ENCODE measurements around the gene TOM1L2. TPM values are rescaled to one million over a fixed set of nuclear protein-coding genes. Genes with fewer than 3 reads are reported as not detected.
"Not testable (repeated sequence)": the region's sequence is repeated elsewhere in the genome, so short reads cannot be mapped to it uniquely, and the experiment has no call there.

The TOM1L2 gene
- total RNA-seq, 2 experiments from 2014 or later, result 32.9 to 37.0 TPM

GRCh38 chr17:17913695-17914332, 58.4 kb downstream of the TOM1L2 start:
- no peaks in the 10 kb centered on the region for H3K27me3 Mint-ChIP-seq
- no peaks in the 10 kb centered on the region for H3K36me3 Mint-ChIP-seq
- ATAC-seq (ENCODE audit: low read depth), result peak; percentile 99
- no peak overlapping the region for H3K27ac Mint-ChIP-seq
- no peak overlapping the region for H3K4me3 Mint-ChIP-seq
- peaks cover 9% of the 10 kb centered on the region for H3K4me1 Mint-ChIP-seq
- POLR2A ChIA-PET, result interaction anchor here (0.6 kb wide), 1 partner anchor 114 kb away, joined by 3 read pairs; no protein-coding TSS in a partner anchor
- peak; percentile 43 for DNase-seq
- no peaks in the 10 kb centered on the region for H3K9me3 Mint-ChIP-seq

- DNase-seq; H3K9me3 Mint-ChIP-seq; H3K27me3 Mint-ChIP-seq; H3K4me1 Mint-ChIP-seq; H3K36me3 Mint-ChIP-seq; ATAC-seq (ENCODE audit: low read depth); H3K4me3 Mint-ChIP-seq; POLR2A ChIA-PET; H3K27ac Mint-ChIP-seq: not testable (repeated sequence)
Measured at GRCh38 chr17:17912336-17912735, 59.9 kb downstream of the TOM1L2 start.

GRCh38 chr17:17911001-17911613, 61.1 kb downstream of the TOM1L2 start:
- H3K27me3 Mint-ChIP-seq, result no peaks in the 10 kb centered on the region
- no peak overlapping the region for H3K27ac Mint-ChIP-seq
- H3K4me3 Mint-ChIP-seq, result no peak overlapping the region
- POLR2A ChIA-PET, result no interaction called here
- ATAC-seq (ENCODE audit: low read depth) (no peak), DNase-seq (no peak)
- H3K4me1 Mint-ChIP-seq, result peaks cover 9% of the 10 kb centered on the region
- no peaks in the 10 kb centered on the region for H3K9me3 Mint-ChIP-seq
- peaks cover 6% of the 10 kb centered on the region for H3K36me3 Mint-ChIP-seq

- Mint-ChIP-seq H3K4me3 (no peak overlapping the region), H3K9me3 (no peaks in the 10 kb centered on the region), H3K27ac (no peak overlapping the region), H3K27me3 (no peaks in the 10 kb centered on the region), H3K36me3 (peaks cover 6% of the 10 kb centered on the region), H3K4me1 (peaks cover 9% of the 10 kb centered on the region)
- no peak for DNase-seq
- no peak for ATAC-seq (ENCODE audit: low read depth)
- POLR2A ChIA-PET, result no interaction called here
Measured at GRCh38 chr17:17910060-17910459, 62.1 kb downstream of the TOM1L2 start.

- Mint-ChIP-seq H3K4me3 (no peak overlapping the region), H3K27ac (no peak overlapping the region), H3K27me3 (no peaks in the 10 kb centered on the region), H3K36me3 (peaks cover 6% of the 10 kb centered on the region), H3K4me1 (peaks cover 3% of the 10 kb centered on the region), H3K9me3 (no peaks in the 10 kb centered on the region)
- ATAC-seq (ENCODE audit: low read depth) (no peak), DNase-seq (no peak)
- POLR2A ChIA-PET, result no interaction called here
Measured at GRCh38 chr17:17909078-17909477, 63.1 kb downstream of the TOM1L2 start.

- Mint-ChIP-seq H3K27me3 (no peaks in the 10 kb centered on the region), H3K9me3 (no peaks in the 10 kb centered on the region), H3K27ac (no peak overlapping the region), H3K4me1 (no peaks in the 10 kb centered on the region), H3K36me3 (peaks cover 6% of the 10 kb centered on the region), H3K4me3 (no peak overlapping the region)
- DNase-seq (no peak), ATAC-seq (ENCODE audit: low read depth) (no peak)
- POLR2A ChIA-PET, result no interaction called here
Measured at GRCh38 chr17:17907469-17907868, 64.7 kb downstream of the TOM1L2 start.

- no peak for DNase-seq
- H3K27me3 Mint-ChIP-seq, result no peaks in the 10 kb centered on the region
- no peaks in the 10 kb centered on the region for H3K9me3 Mint-ChIP-seq
- H3K4me3 Mint-ChIP-seq, result no peak overlapping the region
- no peak for ATAC-seq (ENCODE audit: low read depth)
- no peaks in the 10 kb centered on the region for H3K4me1 Mint-ChIP-seq
- no peak overlapping the region for H3K27ac Mint-ChIP-seq
- POLR2A ChIA-PET, result no interaction called here
- peaks cover 6% of the 10 kb centered on the region for H3K36me3 Mint-ChIP-seq
Measured at GRCh38 chr17:17906418-17907215, 65.6 kb downstream of the TOM1L2 start.

GRCh38 chr17:17905036-17905320, 67.2 kb downstream of the TOM1L2 start:
- no peak for DNase-seq
- Mint-ChIP-seq H3K27me3 (no peaks in the 10 kb centered on the region), H3K4me1 (no peaks in the 10 kb centered on the region), H3K9me3 (no peaks in the 10 kb centered on the region), H3K36me3 (peaks cover 8% of the 10 kb centered on the region), H3K27ac (no peak overlapping the region), H3K4me3 (no peak overlapping the region)
- ATAC-seq (ENCODE audit: low read depth), result no peak
- POLR2A ChIA-PET, result no interaction called here

GRCh38 chr17:17904166-17905035, 67.8 kb downstream of the TOM1L2 start:
- H3K9me3 Mint-ChIP-seq, result no peaks in the 10 kb centered on the region
- H3K36me3 Mint-ChIP-seq, result peaks cover 8% of the 10 kb centered on the region
- POLR2A ChIA-PET, result no interaction called here
- no peaks in the 10 kb centered on the region for H3K27me3 Mint-ChIP-seq
- ATAC-seq (ENCODE audit: low read depth) (no peak), DNase-seq (no peak)
- H3K4me3 Mint-ChIP-seq, result no peak overlapping the region
- H3K27ac Mint-ChIP-seq, result no peak overlapping the region
- no peaks in the 10 kb centered on the region for H3K4me1 Mint-ChIP-seq

- H3K27ac Mint-ChIP-seq, result no peak overlapping the region
- POLR2A ChIA-PET, result no interaction called here
- ATAC-seq (ENCODE audit: low read depth), result no peak
Measured at GRCh38 chr17:17902877-17903276, 69.3 kb downstream of the TOM1L2 start.

GRCh38 chr17:17902376-17902775, 69.8 kb downstream of the TOM1L2 start:
- no peaks in the 10 kb centered on the region for H3K9me3 Mint-ChIP-seq
- no peaks in the 10 kb centered on the region for H3K27me3 Mint-ChIP-seq
- ATAC-seq (ENCODE audit: low read depth) (no peak), DNase-seq (no peak)
- POLR2A ChIA-PET, result no interaction called here
- no peak overlapping the region for H3K4me3 Mint-ChIP-seq
- H3K36me3 Mint-ChIP-seq, result peaks cover 11% of the 10 kb centered on the region
- peaks cover 3% of the 10 kb centered on the region for H3K4me1 Mint-ChIP-seq
- no peak overlapping the region for H3K27ac Mint-ChIP-seq

More at GRCh38 chr17:17902877-17903276, 69.3 kb downstream of the TOM1L2 start:
- DNase-seq, result no peak
- Mint-ChIP-seq H3K4me1 (no peaks in the 10 kb centered on the region), H3K4me3 (no peak overlapping the region), H3K27me3 (no peaks in the 10 kb centered on the region), H3K36me3 (peaks cover 8% of the 10 kb centered on the region), H3K9me3 (no peaks in the 10 kb centered on the region)

GRCh38 chr17:17900615-17901520, 71.3 kb downstream of the TOM1L2 start:
- DNase-seq (no peak), ATAC-seq (ENCODE audit: low read depth) (no peak)
- Mint-ChIP-seq H3K4me1 (peaks cover 7% of the 10 kb centered on the region), H3K4me3 (no peak overlapping the region), H3K9me3 (no peaks in the 10 kb centered on the region), H3K27ac (no peak overlapping the region), H3K36me3 (peaks cover 6% of the 10 kb centered on the region), H3K27me3 (no peaks in the 10 kb centered on the region)
- POLR2A ChIA-PET, result no interaction called here

- H3K27ac Mint-ChIP-seq, result no peak overlapping the region
- no peak overlapping the region for H3K4me3 Mint-ChIP-seq
- ATAC-seq (ENCODE audit: low read depth), result no peak
- no peak for DNase-seq
- H3K27me3 Mint-ChIP-seq, result no peaks in the 10 kb centered on the region
- POLR2A ChIA-PET, result no interaction called here
- H3K4me1 Mint-ChIP-seq, result peaks cover 7% of the 10 kb centered on the region
- H3K9me3 Mint-ChIP-seq, result no peaks in the 10 kb centered on the region
- H3K36me3 Mint-ChIP-seq, result peaks cover 6% of the 10 kb centered on the region
Measured at GRCh38 chr17:17899486-17899885, 72.7 kb downstream of the TOM1L2 start.

Measured in activated naive CD8-positive, alpha-beta T cell treated with anti-CD3 and anti-CD28 coated beads, Interleukin-2, amount 10 ng/mL, durations not matched to agents 7 days and 5 days (primary cell).